ENCODE measurements around the gene TRAF3IP1. TPM values are rescaled to one million over a fixed set of nuclear protein-coding genes. Genes with fewer than 3 reads are reported as not detected.
"Not testable (repeated sequence)": the region's sequence is repeated elsewhere in the genome, so short reads cannot be mapped to it uniquely, and the experiment has no call there.

Gene TRAF3IP1
- total RNA-seq, 4 donors from 2014 or later: 1.1 to 14.1 (median 10.4) TPM

DNA sequence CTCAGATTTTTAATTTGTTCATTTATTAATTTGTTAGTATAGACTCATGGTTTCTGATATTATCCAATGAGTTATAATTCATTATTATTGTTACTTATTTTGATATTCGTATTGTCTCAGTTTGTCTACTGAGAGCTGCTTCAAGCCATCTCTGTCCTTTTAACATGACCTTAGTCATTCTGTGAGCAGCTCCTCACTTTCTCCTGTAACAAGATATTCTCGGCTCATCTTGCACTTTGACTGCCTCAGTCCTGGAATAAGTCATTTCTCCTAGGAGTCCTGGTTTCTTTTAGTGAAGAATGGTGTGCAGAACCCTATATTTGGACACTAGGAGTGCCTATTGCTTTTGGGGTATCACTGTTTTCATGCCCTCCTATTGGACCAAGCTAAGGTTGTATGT lies 119.6 kb downstream of the TRAF3IP1 start:
- 78 to 81% methylated on average over 2 of the region's 2 CpGs for WGBS, 2 donors (ENCODE audit: low coverage in 1 of 2)
- Histone ChIP-seq H3K27me3 (no peaks in the 10 kb centered on the region), H3K9me3 (no peaks in the 10 kb centered on the region), H3K4me1 (peaks cover 0 to 8% (median 1%) of the 10 kb centered on the region in 4 donors), H3K36me3 (peaks cover 0 to 28% (median 15%) of the 10 kb centered on the region in 4 donors), H3K4me3 (no peak overlapping the region), H3K27ac (no peak overlapping the region)
- no peak for DNase-seq
- TF ChIP-seq EP300 (IDR thresholded peaks at IDR 0.05; ENCODE audit: low read depth) (no peak), POLR2AphosphoS5 (IDR thresholded peaks at IDR 0.05) (no peak), POLR2A (IDR thresholded peaks at IDR 0.05) (no peak)
- TF ChIP-seq, protein P1, sequence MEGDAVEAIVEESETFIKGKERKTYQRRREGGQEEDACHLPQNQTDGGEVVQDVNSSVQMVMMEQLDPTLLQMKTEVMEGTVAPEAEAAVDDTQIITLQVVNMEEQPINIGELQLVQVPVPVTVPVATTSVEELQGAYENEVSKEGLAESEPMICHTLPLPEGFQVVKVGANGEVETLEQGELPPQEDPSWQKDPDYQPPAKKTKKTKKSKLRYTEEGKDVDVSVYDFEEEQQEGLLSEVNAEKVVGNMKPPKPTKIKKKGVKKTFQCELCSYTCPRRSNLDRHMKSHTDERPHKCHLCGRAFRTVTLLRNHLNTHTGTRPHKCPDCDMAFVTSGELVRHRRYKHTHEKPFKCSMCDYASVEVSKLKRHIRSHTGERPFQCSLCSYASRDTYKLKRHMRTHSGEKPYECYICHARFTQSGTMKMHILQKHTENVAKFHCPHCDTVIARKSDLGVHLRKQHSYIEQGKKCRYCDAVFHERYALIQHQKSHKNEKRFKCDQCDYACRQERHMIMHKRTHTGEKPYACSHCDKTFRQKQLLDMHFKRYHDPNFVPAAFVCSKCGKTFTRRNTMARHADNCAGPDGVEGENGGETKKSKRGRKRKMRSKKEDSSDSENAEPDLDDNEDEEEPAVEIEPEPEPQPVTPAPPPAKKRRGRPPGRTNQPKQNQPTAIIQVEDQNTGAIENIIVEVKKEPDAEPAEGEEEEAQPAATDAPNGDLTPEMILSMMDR (IDR thresholded peaks at IDR 0.05): no peak
- in situ Hi-C loops (cut with MboI; ENCODE audit: low pct_ligation_motif_present in 1 of 4, low pct_unique_long_range_greater_than_20kb in 1 of 4, low sequenced_read_pairs in 3 of 4) (no loop called here), intact Hi-C loops (cut with DNase I; ENCODE audit: low total_unique reads) (no loop called here)

DNA sequence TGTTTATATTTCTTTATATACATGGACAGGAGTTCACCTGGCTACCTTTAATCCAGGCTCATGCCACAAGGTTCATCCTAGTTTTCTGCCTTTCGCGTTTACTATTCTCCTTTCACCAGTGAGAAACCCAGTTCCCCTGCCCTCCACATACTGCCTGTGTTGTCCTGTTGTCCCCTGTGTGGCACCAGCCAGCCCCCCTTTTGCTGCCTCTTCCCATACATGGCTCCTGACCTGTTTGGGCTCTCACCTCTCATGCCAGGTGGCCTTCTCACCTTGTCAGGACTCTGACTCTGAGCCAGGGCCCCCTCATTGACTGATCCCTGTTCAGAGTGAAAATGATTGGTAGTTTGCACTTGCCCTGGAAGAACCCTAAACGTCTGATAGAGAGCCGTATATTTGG lies 120.0 kb downstream of the TRAF3IP1 start:
- Histone ChIP-seq H3K36me3 (peaks cover 0 to 28% (median 16%) of the 10 kb centered on the region in 4 donors), H3K4me1 (peaks cover 0 to 8% (median 1%) of the 10 kb centered on the region in 4 donors), H3K4me3 (no peak overlapping the region), H3K9me3 (no peaks in the 10 kb centered on the region), H3K27me3 (no peaks in the 10 kb centered on the region), H3K27ac (no peak overlapping the region)
- intact Hi-C loops (cut with DNase I; ENCODE audit: low total_unique reads): no loop called here
- in situ Hi-C loops (cut with MboI; ENCODE audit: low pct_ligation_motif_present in 1 of 4, low pct_unique_long_range_greater_than_20kb in 1 of 4, low sequenced_read_pairs in 3 of 4): no loop called here
- 80 to 82% methylated on average over 3 to 4 of the region's 4 CpGs for WGBS, 2 donors (ENCODE audit: low coverage in 1 of 2)
- DNase-seq: no peak
- TF ChIP-seq POLR2AphosphoS5 (IDR thresholded peaks at IDR 0.05): no peak
- TF ChIP-seq POLR2A (IDR thresholded peaks at IDR 0.05): no peak
- TF ChIP-seq, protein P1 (IDR thresholded peaks at IDR 0.05): no peak
- TF ChIP-seq EP300 (IDR thresholded peaks at IDR 0.05; ENCODE audit: low read depth): no peak

DNA sequence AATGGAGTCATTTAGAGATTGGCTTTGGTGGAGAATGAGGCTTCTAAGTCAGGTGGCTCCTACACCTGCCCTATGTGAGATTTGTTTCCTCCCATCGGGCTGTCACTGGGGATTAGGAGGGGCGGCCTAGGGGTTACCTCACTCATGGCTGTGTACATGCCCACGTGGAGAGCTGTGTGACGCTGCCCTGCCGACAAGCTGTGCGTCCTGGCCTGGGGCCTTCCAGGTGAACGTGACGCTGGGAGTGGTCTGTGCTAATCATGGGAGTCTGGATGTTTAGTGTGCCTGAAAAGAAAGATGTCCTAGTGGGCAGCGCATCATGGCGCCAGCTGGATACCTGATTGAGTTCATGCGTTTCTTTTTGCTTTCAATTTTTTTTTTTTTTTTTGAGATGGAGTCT lies 120.4 kb downstream of the TRAF3IP1 start:
- TF ChIP-seq POLR2AphosphoS5 (IDR thresholded peaks at IDR 0.05) (no peak), POLR2A (IDR thresholded peaks at IDR 0.05) (no peak), EP300 (IDR thresholded peaks at IDR 0.05; ENCODE audit: low read depth) (no peak)
- TF ChIP-seq, protein P1 (IDR thresholded peaks at IDR 0.05): no peak
- Histone ChIP-seq H3K27me3 (no peaks in the 10 kb centered on the region), H3K9me3 (no peaks in the 10 kb centered on the region), H3K4me1 (peaks cover 0 to 8% (median 1%) of the 10 kb centered on the region in 4 donors), H3K27ac (no peak overlapping the region), H3K4me3 (no peak overlapping the region), H3K36me3 (peaks cover 0 to 26% (median 15%) of the 10 kb centered on the region in 4 donors)
- no peak for DNase-seq
- in situ Hi-C loops (cut with MboI; ENCODE audit: low pct_ligation_motif_present in 1 of 4, low pct_unique_long_range_greater_than_20kb in 1 of 4, low sequenced_read_pairs in 3 of 4): no loop called here
- 94 to 100% methylated on average over 3 to 11 of the region's 11 CpGs for WGBS, 2 donors (ENCODE audit: low coverage in 1 of 2)
- intact Hi-C loops (cut with DNase I; ENCODE audit: low total_unique reads): no loop called here

DNA sequence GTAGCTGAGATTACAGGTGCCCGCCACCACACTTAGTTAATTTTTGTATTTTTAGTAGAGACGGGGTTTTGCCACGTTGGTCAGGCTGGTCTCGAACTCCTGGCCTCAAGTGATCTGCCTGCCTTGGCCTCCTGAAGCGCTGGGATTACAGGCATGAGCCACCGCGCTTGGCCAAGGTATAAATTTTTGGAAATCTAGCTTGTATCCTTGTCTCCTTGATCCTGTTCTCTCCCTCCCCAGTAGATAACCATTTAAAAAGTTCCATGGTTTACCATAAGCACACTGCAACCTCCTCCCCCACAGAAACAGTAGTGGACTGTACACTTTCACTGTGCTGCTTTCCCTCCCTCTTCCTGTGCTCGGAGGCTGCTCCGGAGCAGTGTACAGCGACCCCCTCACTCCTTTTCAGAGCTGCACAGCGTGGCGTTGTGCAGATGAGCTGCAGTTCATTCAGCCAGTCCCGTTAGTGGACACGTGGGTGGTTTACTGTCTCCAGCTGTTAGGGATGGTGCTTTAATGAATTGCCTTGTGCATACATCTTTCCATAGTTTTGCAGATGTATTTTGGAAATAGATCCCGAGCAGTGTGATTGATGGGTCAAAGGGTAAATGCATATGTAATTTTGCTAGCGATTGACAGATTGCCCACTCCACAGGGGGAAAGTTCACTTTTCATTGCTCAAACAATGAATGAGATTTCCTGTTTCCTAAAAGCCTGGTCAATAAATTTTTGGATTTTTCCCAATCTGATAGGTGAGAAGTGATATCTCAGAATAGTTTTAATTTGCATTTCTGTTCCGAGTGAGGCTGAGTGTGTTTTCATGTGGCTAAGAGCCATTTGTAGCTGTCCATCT lies 121.2 kb downstream of the TRAF3IP1 start:
- Histone ChIP-seq H3K27ac (no peak overlapping the region), H3K36me3 (peaks cover 0 to 26% (median 15%) of the 10 kb centered on the region in 4 donors), H3K9me3 (no peaks in the 10 kb centered on the region), H3K4me1 (peaks cover 0 to 8% (median 1%) of the 10 kb centered on the region in 4 donors), H3K27me3 (no peaks in the 10 kb centered on the region), H3K4me3 (no peak overlapping the region)
- in situ Hi-C loops (cut with MboI; ENCODE audit: low pct_ligation_motif_present in 1 of 4, low pct_unique_long_range_greater_than_20kb in 1 of 4, low sequenced_read_pairs in 3 of 4) (no loop called here), intact Hi-C loops (cut with DNase I; ENCODE audit: low total_unique reads) (no loop called here)
- WGBS, 2 donors (ENCODE audit: low coverage in 1 of 2): 72 to 73% methylated on average over 8 to 17 of the region's 17 CpGs
- DNase-seq: no peak
- TF ChIP-seq EP300 (IDR thresholded peaks at IDR 0.05; ENCODE audit: low read depth): no peak
- TF ChIP-seq, protein P1 (IDR thresholded peaks at IDR 0.05): no peak
- no peak for TF ChIP-seq POLR2A (IDR thresholded peaks at IDR 0.05)
- no peak for TF ChIP-seq POLR2AphosphoS5 (IDR thresholded peaks at IDR 0.05)

DNA sequence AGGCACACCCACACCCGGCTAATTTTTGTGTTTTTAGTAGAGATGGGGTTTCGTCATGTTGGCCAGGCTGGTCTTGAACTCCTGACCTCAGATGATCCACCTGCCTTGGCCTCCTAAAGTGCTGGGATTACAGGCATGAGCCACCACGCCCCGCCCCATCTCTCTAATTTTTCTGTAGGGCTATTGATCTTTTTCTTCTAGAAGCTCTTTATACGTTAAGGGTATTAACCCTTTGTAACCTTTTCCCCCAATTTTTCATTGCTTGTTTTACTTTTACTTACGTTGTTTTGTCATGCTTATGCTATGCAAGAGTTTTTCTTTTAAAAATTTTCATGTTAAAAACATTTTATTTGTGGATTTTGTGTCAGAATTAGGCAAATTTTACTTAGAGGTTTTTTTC lies 121.9 kb downstream of the TRAF3IP1 start:
- H3K27ac ChIP-seq; H3K9me3 ChIP-seq; H3K4me3 ChIP-seq; intact Hi-C loops (cut with DNase I; ENCODE audit: low total_unique reads); H3K27me3 ChIP-seq; in situ Hi-C loops (cut with MboI; ENCODE audit: low pct_ligation_motif_present in 1 of 4, low pct_unique_long_range_greater_than_20kb in 1 of 4, low sequenced_read_pairs in 3 of 4); DNase-seq; H3K4me1 ChIP-seq: not testable (repeated sequence)
- WGBS, 2 donors (ENCODE audit: low coverage in 1 of 2): 79 to 85% methylated on average over 3 to 6 of the region's 6 CpGs
- peaks cover 0 to 32% (median 18%) of the 10 kb centered on the region in 4 donors for H3K36me3 ChIP-seq
